Fibroblast of villous mesenchyme (primary cell): ENCODE measurements around the gene KRT222. TPM values are rescaled to one million over a fixed set of nuclear protein-coding genes. Genes with fewer than 3 reads are reported as not detected.

ENCODE experiments used
- DNase-seq: peaks from one replicate; pipeline ENCODE4 v3.0.0-alpha.2; 2010; ENCODE audit warnings: low read depth
- H3K4me3 ChIP-seq: 2 replicates; pipeline ENCODE4 v1.5.1; 2011; ENCODE audit warnings: low read depth, mild to moderate bottlenecking, low read length
- total RNA-seq: library from RNA; depleted of rRNA; stranded (reverse); fragments of >200 nt; gene quantifications from 2 replicates; pipeline ENCODE4 v1.2.3, GENCODE V29; 2012
- TF ChIP-seq, protein P1 (sequence below): IDR thresholded peaks from 2 replicates; pipeline ENCODE4 v1.5.1; 2012; ENCODE audit warnings: low read depth, mild to moderate bottlenecking, low read length; ENCODE audit not compliant: insufficient read depth

Gene KRT222
- total RNA-seq, 1 donor, result not detected

DNA sequence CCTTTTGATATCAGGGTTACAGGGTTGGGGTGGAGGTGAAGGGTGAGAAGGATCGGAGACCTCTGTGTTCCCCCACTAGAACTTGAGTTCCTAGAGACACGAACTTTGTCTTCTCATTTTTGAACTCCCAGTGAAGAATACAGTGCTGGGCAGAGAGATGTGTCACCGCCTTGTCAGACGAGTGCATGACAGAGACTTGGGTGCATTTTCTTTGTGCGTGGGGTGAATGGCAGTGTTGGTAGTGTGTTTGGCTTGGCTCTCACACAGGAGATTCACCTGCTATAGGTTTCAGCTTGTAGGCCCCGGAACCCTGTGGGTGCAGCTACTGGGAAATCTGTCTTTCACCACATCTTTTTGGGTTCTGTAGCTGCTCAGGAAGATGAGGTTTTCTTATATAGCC is 59.7 kb downstream of the KRT222 start:
- TF ChIP-seq, protein P1, sequence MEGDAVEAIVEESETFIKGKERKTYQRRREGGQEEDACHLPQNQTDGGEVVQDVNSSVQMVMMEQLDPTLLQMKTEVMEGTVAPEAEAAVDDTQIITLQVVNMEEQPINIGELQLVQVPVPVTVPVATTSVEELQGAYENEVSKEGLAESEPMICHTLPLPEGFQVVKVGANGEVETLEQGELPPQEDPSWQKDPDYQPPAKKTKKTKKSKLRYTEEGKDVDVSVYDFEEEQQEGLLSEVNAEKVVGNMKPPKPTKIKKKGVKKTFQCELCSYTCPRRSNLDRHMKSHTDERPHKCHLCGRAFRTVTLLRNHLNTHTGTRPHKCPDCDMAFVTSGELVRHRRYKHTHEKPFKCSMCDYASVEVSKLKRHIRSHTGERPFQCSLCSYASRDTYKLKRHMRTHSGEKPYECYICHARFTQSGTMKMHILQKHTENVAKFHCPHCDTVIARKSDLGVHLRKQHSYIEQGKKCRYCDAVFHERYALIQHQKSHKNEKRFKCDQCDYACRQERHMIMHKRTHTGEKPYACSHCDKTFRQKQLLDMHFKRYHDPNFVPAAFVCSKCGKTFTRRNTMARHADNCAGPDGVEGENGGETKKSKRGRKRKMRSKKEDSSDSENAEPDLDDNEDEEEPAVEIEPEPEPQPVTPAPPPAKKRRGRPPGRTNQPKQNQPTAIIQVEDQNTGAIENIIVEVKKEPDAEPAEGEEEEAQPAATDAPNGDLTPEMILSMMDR, result no peak
- no peak for DNase-seq
- H3K4me3 ChIP-seq, result no peak overlapping the region

Other genes starting within 250 kb of the KRT222 start
- 39.9 and 105 TPM in 2 replicates for gene TOP2A, start 247.3 kb downstream of the KRT222 start, total RNA-seq
- gene IGFBP4, start 221.7 kb downstream of the KRT222 start, total RNA-seq, result 188 and 225 TPM in 2 replicates
- gene TNS4, start 163.6 kb downstream of the KRT222 start, total RNA-seq, result not detected in 2 replicates
- gene CCR7, start 99.7 kb downstream of the KRT222 start, total RNA-seq, result not detected in 2 replicates
- 81.2 and 108 TPM in 2 replicates for gene SMARCE1, start 17.4 kb downstream of the KRT222 start, total RNA-seq
- gene KRT24, start 38.6 kb upstream of the KRT222 start, total RNA-seq, result not detected in 2 replicates
- gene KRT25, start 90.2 kb upstream of the KRT222 start, total RNA-seq, result not detected in 2 replicates
- not detected in 2 replicates for gene KRT26, start 107.0 kb upstream of the KRT222 start, total RNA-seq
- not detected in 2 replicates for gene KRT27, start 117.4 kb upstream of the KRT222 start, total RNA-seq
- not detected in 2 replicates for gene KRT28, start 134.8 kb upstream of the KRT222 start, total RNA-seq
- 3.0 and 3.2 TPM in 2 replicates for gene KRT10, start 157.4 kb upstream of the KRT222 start, total RNA-seq
- not detected in 2 replicates for gene KRT12, start 202.0 kb upstream of the KRT222 start, total RNA-seq
- not detected in 2 replicates for gene KRT20, start 220.1 kb upstream of the KRT222 start, total RNA-seq